Stomach (tissue), 9 donors: ENCODE measurements around the gene POTEM. TPM values are rescaled to one million over a fixed set of nuclear protein-coding genes. Genes with fewer than 3 reads are reported as not detected.
"Not testable (repeated sequence)": the region's sequence is repeated elsewhere in the genome, so short reads cannot be mapped to it uniquely, and the experiment has no call there.

Experiments
- DNase-seq, 2 donors: peaks; one replicate each; pipeline versions ENCODE4 v3.0.0 to v3.0.0-alpha.2; 2013 to 2019
- H3K27ac ChIP-seq, 5 donors: fragments of 200-600 bp in 4 of 5; sonication (generic) in 4 of 5; one replicate each; pipeline ENCODE4 v1.5.1; 2013 to 2019; ENCODE audit warnings: mild to moderate bottlenecking in 1 of 5, moderate library complexity in 1 of 5
- H3K27me3 ChIP-seq, 3 donors: fragments of 200-600 bp; sonication (generic); one replicate each; pipeline ENCODE4 v1.5.1; 2017 to 2019; ENCODE audit warnings: mixed run types in 1 of 3
- H3K36me3 ChIP-seq, 4 donors: fragments of 200-600 bp; sonication (generic); 1 replicate in 3 of 4; 2 replicates in 1 of 4; pipeline ENCODE4 v1.5.1; 2016 to 2019
- H3K4me1 ChIP-seq, 4 donors: fragments of 200-600 bp; sonication (generic); one replicate each; pipeline ENCODE4 v1.5.1; 2016 to 2019
- H3K4me3 ChIP-seq, 4 donors: fragments of 200-600 bp; sonication (generic) in 3 of 4; one replicate each; pipeline ENCODE4 v1.5.1; 2016 to 2019; ENCODE audit warnings: mild to moderate bottlenecking in 1 of 4
- H3K9me3 ChIP-seq, 4 donors: fragments of 200-600 bp; sonication (generic); one replicate each; pipeline ENCODE4 v1.5.1; 2016 to 2019
- WGBS, 5 donors: extraction: QIAGEN DNeasy Blood & Tissue Kit in 3 of 5; methylation state at CpG; one replicate each; pipeline versions ENCODE4 v1.1.5 to v1.1.7; 2013 to 2018; 5-methylcytosine and 5-hydroxymethylcytosine counted together
- intact Hi-C: fragments of 100-400 bp; cut with DNase I; formaldehyde crosslinking; loops from one replicate; pipeline ENCODE4 v1.15.1; 2023; ENCODE audit warnings: low total_unique reads
- polyA plus RNA-seq, 3 donors: library from polyadenylated mRNA; stranded (reverse); fragments of 200-250 nt; gene quantifications; one replicate each; pipeline ENCODE4 v1.2.3, GENCODE V29; 2013
- total RNA-seq, 5 donors: library from RNA; depleted of rRNA; stranded (reverse); fragments of >200 nt; gene quantifications; one replicate each; pipeline versions ENCODE4 v1.1.0 to v1.2.3, GENCODE V29; 2014 to 2016
- donor health status: healthy with polysubstance abuse.
- donor health status: Bipolar disorder and iron deficiency.
- donor health status: healthy.

Gene POTEM
- total and polyA plus RNA-seq, 8 donors = not detected

- H3K27ac ChIP-seq, H3K4me1 ChIP-seq, H3K27me3 ChIP-seq, DNase-seq, intact Hi-C loops, H3K4me3 ChIP-seq, H3K36me3 ChIP-seq: not testable (repeated sequence)
- H3K9me3 ChIP-seq = peaks cover 0 to 14% (median 0%) of the 10 kb centered on the region in 4 donors
- WGBS, 5 donors = no CpG with 5 or more reads among the region's 5 CpGs
Observed at GRCh38 chr14:18964878-18965277, 2.4 kb upstream of the POTEM start.

DNA sequence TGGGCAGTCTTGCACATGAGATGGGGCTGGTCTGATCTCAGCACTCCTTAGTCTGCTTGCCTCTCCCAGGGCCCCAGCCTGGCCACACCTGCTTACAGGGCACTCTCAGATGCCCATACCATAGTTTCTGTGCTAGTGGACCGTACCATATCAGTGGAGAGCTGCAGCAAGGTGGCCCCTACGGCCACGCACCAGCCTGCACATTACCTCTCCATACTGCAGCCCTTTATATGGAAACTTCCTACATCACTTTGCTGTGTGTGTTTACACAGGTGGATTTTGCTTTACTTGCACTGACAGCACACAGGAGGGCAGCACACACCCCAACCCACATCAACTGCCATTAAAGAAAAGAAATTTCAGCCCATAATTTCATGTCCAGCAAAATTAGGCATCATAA is 35.3 kb downstream of the POTEM start:
- DNase-seq, H3K27ac ChIP-seq, H3K9me3 ChIP-seq, H3K4me3 ChIP-seq, intact Hi-C loops, H3K36me3 ChIP-seq, H3K4me1 ChIP-seq, H3K27me3 ChIP-seq: not testable (repeated sequence)
- WGBS, 5 donors = 60 to 78% (median 73%) methylated on average over 3 of the region's 3 CpGs

GRCh38 chr14:19006490-19006889 is 39.3 kb downstream of the POTEM start:
- DNase-seq, H3K9me3 ChIP-seq, H3K4me1 ChIP-seq, H3K27me3 ChIP-seq, H3K27ac ChIP-seq, H3K36me3 ChIP-seq, intact Hi-C loops, H3K4me3 ChIP-seq: not testable (repeated sequence)
- WGBS, 5 donors = 50 to 57% methylated on average over 1 to 2 of the region's 9 CpGs; no CpG with 5 or more reads in 3 of the 5 donors

- H3K9me3 ChIP-seq, H3K27ac ChIP-seq, intact Hi-C loops, DNase-seq, H3K4me1 ChIP-seq, H3K4me3 ChIP-seq, H3K36me3 ChIP-seq, H3K27me3 ChIP-seq: not testable (repeated sequence)
- WGBS, 5 donors = 50 to 73% (median 59%) methylated on average over 2 of the region's 6 CpGs
Observed at GRCh38 chr14:19007678-19008077, 40.4 kb downstream of the POTEM start.

DNA sequence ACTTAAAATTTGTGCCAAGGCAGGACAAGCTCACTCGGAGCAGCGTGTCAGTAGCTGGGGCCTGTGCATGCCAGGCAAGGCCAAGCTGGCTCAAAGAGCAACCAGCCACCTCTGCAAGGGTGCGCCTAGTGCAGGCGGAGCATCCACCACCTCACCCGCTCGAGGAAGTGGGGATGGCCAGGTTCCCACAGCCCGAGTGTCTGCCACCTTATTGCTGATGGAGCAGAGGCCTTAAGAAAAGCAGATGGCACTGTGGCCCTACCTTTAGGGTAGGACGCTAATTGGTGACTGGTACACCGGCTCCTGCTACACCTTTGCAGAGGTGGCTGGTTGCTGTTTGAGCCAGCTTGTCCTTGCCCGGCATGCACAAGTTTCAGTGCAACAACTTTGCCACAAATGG is 43.8 kb downstream of the POTEM start:
- intact Hi-C loops, H3K27ac ChIP-seq, H3K27me3 ChIP-seq, H3K36me3 ChIP-seq, H3K9me3 ChIP-seq, H3K4me1 ChIP-seq, DNase-seq, H3K4me3 ChIP-seq: not testable (repeated sequence)
- 66 to 85% (median 79%) methylated on average over 2 to 8 of the region's 10 CpGs; no CpG with 5 or more reads in 1 of the 5 donors for WGBS, 5 donors

DNA sequence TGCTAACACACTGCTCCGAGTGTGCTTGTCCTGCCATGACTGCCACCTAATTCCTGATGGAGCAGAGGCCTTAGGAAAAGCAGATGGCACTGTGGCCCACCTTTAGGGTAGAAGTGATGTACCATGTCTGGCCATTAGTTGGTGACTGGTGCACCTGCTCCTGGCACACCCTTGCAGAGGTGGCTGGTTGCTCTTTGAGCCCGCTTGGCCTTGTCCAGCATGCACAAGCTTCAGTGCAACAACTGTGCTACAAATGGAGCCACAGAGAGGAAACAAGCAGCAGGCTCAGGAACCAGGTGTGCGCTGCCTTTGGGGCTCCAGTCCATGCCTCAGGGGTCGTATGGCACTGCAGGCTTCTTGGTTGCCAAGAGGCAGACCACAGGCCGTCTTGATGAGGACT is 44.5 kb downstream of the POTEM start:
- H3K4me1 ChIP-seq, H3K27me3 ChIP-seq, H3K4me3 ChIP-seq, H3K27ac ChIP-seq, intact Hi-C loops, DNase-seq, H3K36me3 ChIP-seq, H3K9me3 ChIP-seq: not testable (repeated sequence)
- 65 to 85% (median 72%) methylated on average over 2 of the region's 5 CpGs; no CpG with 5 or more reads in 2 of the 5 donors for WGBS, 5 donors

DNA sequence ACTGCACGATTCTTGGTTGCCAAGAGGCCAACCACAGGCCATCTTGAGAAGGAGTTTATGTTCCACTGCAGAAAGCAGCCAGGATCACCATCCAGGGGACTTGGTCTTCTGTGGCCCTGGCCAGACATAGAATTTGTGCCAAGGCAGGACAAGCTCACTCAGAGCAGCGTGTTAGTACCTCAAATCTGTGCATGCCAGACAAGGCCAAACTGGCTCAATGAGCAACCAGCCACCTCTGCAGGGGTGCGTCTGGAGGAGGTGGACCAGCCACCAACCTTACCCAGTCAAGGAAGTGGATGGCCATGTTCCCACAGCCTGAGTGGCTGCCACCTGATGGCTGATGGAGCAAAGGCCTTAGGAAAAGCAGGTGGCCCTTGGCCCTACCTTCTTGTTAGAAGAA is 48.0 kb downstream of the POTEM start:
- H3K27me3 ChIP-seq, intact Hi-C loops, H3K4me3 ChIP-seq, H3K4me1 ChIP-seq, H3K9me3 ChIP-seq, H3K36me3 ChIP-seq, H3K27ac ChIP-seq, DNase-seq: not testable (repeated sequence)
- no CpG with 5 or more reads among the region's 3 CpGs for WGBS, 5 donors

- H3K27ac ChIP-seq, intact Hi-C loops, H3K4me3 ChIP-seq, DNase-seq, H3K4me1 ChIP-seq, H3K36me3 ChIP-seq, H3K27me3 ChIP-seq, H3K9me3 ChIP-seq: not testable (repeated sequence)
- 71 to 84% (median 77%) methylated on average over 6 to 8 of the region's 15 CpGs; no CpG with 5 or more reads in 1 of the 5 donors for WGBS, 5 donors
Observed at GRCh38 chr14:19025080-19025589, 57.9 kb downstream of the POTEM start.

DNA sequence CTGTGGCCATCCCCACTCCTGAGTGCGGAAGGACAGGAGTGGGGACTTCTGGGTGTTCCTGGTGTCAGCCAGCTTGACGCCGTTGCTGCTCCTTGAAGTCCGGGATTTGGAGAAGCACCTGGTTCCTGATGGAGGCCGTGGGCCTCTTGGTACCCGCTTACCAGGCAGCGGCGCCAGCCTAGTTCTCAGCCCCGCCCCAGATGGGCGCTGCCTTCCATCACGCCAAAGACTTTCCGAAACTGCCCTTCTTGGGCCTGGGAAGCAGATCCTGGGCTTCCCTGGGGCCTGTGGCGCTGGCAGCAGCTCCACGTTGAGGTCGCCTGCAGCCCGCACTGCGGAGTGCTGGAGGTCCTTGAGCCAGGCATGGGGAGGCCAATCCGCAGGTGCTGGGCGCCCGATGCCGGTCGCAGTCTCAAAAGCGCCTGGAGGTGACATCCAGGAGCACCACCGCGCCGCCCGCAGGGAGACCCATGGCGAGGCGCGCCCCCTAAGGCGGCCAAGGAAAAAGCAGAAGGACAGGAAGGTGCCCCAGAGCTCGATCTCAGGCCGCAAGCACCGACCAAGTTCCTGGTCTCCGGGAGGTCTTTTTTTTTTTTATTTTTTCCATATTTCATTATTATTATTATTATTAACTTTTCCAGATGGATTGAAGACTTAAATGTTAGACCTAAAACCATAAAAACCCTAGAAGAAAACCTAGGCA is 59.6 kb downstream of the POTEM start:
- H3K36me3 ChIP-seq, DNase-seq, H3K27ac ChIP-seq, H3K9me3 ChIP-seq, H3K4me1 ChIP-seq, intact Hi-C loops, H3K27me3 ChIP-seq, H3K4me3 ChIP-seq: not testable (repeated sequence)
- WGBS, 5 donors = 71 to 94% (median 83%) methylated on average over 4 to 15 of the region's 35 CpGs

- intact Hi-C loops, H3K4me3 ChIP-seq, DNase-seq, H3K36me3 ChIP-seq, H3K27ac ChIP-seq, H3K4me1 ChIP-seq, H3K27me3 ChIP-seq, H3K9me3 ChIP-seq: not testable (repeated sequence)
- WGBS, 5 donors = 66 to 100% (median 88%) methylated on average over 3 to 5 of the region's 16 CpGs; no CpG with 5 or more reads in 1 of the 5 donors
Observed at GRCh38 chr14:19027895-19028294, 60.7 kb downstream of the POTEM start.

GRCh38 chr14:19036811-19037382 is 69.7 kb downstream of the POTEM start:
- H3K27ac ChIP-seq, H3K9me3 ChIP-seq, H3K27me3 ChIP-seq, H3K4me1 ChIP-seq, intact Hi-C loops, H3K4me3 ChIP-seq, DNase-seq, H3K36me3 ChIP-seq: not testable (repeated sequence)
- 92 to 97% (median 92%) methylated on average over 4 to 10 of the region's 26 CpGs; no CpG with 5 or more reads in 2 of the 5 donors for WGBS, 5 donors

- intact Hi-C loops, H3K9me3 ChIP-seq, DNase-seq, H3K4me1 ChIP-seq, H3K4me3 ChIP-seq, H3K27ac ChIP-seq, H3K27me3 ChIP-seq, H3K36me3 ChIP-seq: not testable (repeated sequence)
- 84 to 96% (median 91%) methylated on average over 7 to 11 of the region's 28 CpGs; no CpG with 5 or more reads in 1 of the 5 donors for WGBS, 5 donors
Observed at GRCh38 chr14:19038060-19038664, 70.9 kb downstream of the POTEM start.
